GM12891 (cell line): ENCODE measurements around the gene HOXD12.

ENCODE experiments used
- POLR2A ChIP-seq: IDR thresholded peaks from 2 replicates; pipeline ENCODE4 v1.6.1; 2011; ENCODE audit warnings: low read depth, low read length, control low read depth
- POLR2AphosphoS5 ChIP-seq: IDR thresholded peaks from 2 replicates; pipeline ENCODE4 v1.6.1; 2011; ENCODE audit warnings: low read depth, low read length, control low read depth
- POU2F2 ChIP-seq: IDR thresholded peaks from 2 replicates; pipeline ENCODE4 v1.6.1; 2011; ENCODE audit warnings: low read depth, mild to moderate bottlenecking, control low read depth, low read length, moderate library complexity

DNA sequence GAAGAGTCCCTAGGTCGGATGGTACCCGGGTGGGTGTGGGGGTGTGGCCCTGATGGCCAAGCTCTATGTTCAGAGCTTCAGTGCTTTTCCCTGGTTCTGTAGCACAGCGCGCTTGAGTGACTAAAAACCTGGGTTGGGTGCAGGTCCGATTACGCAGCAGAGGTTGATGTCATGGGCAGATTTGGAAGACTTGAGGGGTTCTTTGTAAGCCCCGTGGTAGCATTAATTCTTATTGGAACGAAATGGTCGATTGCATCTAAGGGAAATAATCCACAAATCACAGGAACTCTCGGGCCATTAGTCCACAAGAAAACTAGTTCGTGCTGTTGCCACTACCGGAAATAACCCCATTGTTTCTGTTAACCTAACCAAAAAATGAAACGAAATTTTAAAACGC, 38.9 kb downstream of the HOXD12 start:
- TF ChIP-seq POLR2A (no peak), POLR2AphosphoS5 (no peak), POU2F2 (no peak)
